ENCODE data around the gene PLEKHJ1.
A peak's percentile ranks its signal among the peaks of the same experiment; 100 is the strongest.
"Not testable (repeated sequence)": the region's sequence is repeated elsewhere in the genome, so short reads cannot be mapped to it uniquely, and the experiment has no call there.

The PLEKHJ1 gene, protein sequence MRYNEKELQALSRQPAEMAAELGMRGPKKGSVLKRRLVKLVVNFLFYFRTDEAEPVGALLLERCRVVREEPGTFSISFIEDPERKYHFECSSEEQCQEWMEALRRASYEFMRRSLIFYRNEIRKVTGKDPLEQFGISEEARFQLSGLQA

DNA sequence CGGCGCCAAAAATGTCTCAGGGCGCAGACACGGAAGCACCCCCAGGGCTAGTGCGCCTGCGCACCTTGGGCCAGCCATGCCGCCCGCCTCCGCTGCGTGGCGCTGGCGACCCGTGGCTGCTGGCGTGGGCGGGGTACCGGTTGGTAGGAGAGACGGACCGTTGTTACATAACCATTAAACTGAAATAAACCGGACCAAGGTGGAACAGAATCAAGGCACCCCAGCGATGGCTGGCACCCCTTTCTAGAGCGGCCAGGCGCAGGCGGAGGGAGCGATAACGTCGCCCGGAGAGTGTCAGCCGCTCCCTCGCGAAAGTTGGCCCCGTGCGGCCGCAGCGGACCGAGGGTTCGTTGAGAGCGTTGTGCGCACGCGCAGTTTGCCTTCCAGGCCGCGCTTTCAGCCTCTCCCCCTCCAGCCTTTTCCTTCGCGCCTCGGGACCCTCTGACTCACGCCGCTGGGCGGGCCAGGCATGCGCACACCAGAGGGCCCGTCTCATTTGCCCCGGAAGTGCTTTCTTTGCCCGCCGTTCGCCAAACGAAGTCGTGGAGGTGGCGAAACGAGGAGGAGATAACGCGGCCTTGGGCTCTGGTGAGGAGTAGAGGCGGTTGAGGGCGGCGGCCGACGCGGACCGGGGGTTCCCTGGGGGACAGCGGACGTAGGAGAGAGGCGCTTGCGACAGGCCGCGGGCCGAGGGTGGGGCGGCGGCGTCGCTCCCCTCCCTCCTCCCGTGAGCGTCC, at the start of gene PLEKHJ1, which contains the start of gene SF3A2:
Gene PLEKHJ1 (minus strand): TSS at position 16 of the 737 bp plus-strand sequence. CDS start 81 bp downstream, outside the sequence.
Gene SF3A2 (plus strand): TSS at position 511 of the 737 bp plus-strand sequence. CDS start 6,595 bp downstream, outside the sequence.
- DNase-seq (ENCODE audit: low spot score), result peak; percentile 99

DNA sequence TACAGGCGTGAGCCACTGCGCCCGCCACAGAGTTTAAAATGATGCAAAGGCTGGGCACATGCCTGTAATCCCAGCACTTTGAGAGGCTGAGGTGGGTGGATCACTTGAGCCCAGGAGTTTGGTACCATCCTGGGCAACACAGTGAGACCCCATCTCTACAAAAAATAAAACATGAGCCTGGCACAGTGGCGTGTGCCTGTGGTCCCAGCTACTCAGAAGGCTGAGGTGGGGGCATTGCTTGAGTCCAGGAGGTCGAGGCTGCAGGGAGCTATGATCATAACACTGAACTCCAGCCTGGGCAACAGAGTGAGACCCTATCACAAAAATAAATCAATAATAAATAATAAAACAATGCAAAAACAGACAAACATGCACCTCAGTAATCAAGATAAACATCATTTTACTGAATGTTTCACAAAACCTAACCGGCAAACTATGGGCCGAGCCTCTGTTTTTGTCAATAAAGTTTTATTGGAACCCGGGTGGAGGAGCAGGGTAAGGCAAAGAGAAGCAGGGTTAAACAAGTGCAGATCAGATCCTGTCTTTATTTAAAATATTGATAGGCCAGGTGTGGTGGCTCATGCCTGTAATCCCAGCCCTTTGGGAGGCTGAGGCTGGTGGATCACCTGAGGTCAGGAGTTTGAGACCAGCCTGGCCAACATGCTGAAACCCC, 47.8 kb upstream of the PLEKHJ1 start:
- DNase-seq (ENCODE audit: low spot score), result no peak

DNA sequence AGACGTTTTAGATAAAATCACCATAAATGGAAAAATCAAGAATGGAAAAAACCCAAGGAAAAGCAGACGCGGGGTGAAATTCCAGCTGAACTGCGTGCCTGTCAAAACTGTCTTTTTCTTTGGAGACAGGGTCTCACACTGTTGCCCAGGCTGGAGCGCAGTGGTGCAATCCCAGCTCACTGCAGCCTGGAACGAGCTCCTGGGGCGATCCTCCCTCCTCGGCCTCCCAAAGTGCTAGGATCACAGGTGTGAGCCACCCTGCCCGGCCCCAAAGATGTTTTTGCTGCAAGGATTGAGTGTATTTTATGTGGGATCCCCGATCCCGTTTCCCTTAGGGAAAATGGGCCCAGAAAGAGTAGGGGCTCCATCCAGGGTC, 46.7 kb upstream of the PLEKHJ1 start:
- DNase-seq (ENCODE audit: low spot score), result no peak

DNA sequence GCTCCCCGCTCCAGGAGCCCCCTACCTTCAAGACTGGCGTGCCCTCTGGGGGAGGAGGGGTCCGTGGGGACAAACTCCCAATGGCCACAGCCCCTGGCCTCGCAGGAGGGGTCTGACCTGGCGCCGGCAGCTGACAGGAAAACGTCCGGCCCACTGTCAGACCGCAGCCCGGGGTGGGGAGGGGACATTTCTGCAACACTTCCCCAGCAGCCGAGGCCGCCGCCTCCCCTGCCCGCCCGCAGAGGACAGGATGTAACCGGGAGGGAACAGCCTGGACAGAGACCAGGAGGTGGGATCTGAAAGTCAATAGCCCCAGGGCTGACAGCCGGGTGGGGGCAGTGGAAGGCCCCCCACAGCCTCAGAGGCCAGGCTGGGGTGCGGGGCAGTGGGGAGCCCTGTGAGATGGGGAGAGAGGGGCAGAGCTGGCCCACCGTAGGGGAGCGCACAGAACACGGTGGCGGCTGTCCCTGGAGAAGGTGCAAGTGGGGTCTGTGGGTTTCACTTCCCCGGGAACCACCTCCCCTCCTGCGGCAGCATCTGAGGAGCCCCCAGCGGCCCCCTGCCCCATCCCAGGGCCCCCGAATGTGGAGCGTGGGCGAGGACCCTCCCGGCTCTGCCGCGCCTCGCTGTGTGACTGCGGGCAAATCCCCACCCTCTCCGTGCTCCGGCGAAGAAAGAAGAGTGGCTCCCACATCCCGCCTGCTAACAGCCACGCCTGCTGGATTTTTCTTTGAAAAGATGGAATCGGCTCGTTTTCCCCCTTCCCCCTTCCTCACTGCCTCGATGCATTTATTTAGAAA, 46.1 kb upstream of the PLEKHJ1 start, which contains the start of gene PEAK3:
Gene PEAK3 (minus strand): TSS at position 114 of the 800 bp plus-strand sequence. CDS start 1,244 bp downstream, outside the sequence.
- no peak for DNase-seq (ENCODE audit: low spot score)

DNA sequence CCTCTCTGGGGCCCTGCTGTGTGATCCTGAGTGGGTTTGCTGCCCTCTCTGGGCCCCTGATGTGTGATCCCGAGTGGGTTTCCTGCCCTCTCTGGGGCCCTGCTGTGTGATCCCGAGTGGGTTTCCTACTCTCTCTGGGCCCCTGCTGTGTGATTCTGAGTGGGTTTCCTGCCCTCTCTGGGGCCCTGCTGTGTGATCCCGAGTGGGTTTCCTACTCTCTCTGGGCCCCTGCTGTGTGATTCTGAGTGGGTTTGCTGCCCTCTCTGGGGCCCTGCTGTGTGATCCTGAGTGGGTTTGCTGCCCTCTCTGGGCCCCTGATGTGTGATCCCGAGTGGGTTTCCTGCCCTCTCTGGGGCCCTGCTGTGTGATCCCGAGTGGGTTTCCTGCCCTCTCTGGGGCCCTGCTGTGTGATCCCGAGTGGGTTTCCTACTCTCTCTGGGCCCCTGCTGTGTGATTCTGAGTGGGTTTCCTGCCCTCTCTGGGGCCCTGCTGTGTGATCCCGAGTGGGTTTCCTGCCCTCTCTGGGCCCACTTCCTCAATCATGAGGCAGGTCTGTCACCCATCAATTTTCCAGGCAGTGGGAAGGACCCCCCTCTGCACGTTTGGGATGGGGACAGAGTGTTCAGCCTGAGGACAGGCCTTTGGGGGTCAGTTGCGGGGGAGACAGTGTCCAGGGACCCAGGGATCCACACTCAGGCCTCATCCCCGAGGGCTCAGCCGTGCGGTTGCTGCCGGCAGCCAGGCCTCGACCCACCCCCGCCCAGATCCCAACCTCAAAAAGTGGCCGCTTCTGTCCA, 45.3 kb upstream of the PLEKHJ1 start:
- DNase-seq (ENCODE audit: low spot score), result not testable (repeated sequence)

DNA sequence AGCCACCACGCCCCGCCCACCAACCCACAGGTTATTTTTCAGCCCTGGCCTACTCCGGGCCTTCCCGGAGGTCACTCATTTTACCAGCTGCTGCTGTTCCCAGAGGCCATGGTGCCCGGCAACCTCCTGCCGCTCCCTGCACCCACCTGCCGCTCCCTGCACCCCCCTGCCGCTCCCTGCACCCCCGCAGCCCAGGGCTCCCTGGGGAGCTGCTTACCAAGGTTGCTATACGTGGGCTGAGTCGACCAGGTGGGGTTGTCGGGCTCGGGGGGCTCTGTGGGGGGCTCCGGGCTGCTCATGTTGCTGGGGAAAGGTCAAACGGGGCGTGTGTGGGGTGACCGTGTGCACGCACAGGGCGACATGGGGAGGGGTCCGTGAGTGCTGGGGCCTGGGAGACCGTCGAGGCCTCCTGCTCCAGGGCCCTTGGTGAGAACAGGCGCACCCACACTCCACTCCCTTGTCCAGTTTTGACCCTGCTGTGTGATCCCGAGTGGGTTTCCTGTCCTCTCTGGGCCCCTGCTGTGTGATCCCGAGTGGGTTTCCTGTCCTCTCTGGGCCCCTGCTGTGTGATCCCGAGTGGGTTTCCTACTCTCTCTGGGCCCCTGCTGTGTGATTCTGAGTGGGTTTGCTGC, 44.6 kb upstream of the PLEKHJ1 start:
- DNase-seq (ENCODE audit: low spot score), result no peak

DNA sequence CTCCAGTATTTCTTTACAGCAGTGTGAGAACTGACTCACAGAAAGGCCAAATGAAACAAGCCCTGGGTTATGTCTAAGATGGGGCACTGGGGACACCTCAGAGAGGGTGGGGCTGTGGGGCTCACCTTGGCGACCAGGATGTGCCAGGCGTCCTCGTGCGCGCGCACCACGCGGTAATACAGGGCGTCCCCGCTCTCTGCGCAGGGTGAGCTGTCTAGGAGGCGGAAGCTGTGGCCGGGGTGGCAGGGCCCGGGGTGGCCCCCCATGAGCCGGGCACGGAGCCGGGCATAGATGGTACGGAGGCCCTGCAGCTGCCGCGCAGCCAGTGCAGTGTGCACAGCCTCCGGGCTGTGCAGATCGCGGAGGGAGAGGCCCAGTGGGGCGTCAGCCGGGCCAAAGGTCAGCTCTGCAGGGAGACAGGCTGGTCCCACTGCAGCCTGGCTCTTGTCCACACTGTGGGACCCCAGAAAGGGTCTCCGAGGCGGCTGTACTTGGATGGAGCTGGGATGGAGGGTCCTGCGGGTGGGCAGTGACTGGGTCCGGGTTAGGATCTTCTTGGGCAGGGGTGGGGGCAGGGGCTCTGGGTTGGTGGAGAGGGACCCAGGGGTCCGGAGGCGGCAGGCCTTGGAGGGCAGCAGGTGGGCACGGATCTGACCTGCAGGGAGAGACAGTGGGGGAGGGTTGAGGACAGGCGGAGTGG, 42.5 kb upstream of the PLEKHJ1 start:
- no peak for DNase-seq (ENCODE audit: low spot score)

DNA sequence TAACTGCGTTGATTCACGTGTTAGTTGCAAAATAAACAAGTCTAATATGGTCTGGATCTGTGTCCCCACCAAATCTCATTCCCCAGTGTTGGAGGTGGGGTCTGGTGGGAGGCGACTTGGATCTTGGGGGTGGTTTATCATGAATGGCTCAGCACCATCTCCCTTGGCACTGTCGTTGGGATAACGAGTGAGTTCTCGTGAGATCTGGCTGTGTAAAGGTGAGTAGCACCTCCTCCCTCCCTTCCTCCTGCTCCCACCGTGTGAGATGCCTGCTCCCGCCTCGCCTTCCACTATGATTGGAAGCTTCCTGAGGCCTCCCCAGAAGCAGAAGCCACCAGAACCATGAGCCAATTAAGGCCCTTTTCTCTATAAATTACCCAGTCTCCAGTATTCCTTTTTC, 41.0 kb upstream of the PLEKHJ1 start:
- no peak for DNase-seq (ENCODE audit: low spot score)

DNA sequence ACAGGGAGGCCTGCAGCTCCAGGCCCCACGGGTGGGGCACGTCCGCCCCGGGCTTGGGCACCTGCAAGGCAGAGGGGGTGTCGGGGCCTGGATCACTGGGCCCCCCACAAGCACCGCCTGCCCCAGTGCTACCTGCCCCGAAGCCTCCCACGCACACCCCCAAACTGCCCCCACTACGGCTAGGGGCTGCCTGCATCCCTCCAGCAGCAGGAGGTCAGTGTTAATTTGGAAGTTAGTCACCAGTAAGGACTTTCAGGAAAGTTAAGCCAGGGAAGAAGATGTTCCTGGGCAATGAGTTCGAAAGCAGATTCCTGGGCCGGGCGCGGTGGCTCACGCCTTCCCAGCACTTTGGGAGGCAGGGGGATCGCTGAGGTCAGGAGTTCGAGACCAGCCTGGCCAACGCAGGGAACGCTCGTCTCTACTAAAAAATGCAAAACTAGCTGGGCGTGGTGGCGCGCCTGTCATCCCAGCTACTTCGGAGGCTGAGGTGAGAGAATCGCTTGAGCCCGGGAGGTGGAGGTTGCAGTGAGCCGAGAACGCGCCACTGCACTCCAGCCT, 40.4 kb upstream of the PLEKHJ1 start:
- DNase-seq (ENCODE audit: low spot score), result no peak

DNA sequence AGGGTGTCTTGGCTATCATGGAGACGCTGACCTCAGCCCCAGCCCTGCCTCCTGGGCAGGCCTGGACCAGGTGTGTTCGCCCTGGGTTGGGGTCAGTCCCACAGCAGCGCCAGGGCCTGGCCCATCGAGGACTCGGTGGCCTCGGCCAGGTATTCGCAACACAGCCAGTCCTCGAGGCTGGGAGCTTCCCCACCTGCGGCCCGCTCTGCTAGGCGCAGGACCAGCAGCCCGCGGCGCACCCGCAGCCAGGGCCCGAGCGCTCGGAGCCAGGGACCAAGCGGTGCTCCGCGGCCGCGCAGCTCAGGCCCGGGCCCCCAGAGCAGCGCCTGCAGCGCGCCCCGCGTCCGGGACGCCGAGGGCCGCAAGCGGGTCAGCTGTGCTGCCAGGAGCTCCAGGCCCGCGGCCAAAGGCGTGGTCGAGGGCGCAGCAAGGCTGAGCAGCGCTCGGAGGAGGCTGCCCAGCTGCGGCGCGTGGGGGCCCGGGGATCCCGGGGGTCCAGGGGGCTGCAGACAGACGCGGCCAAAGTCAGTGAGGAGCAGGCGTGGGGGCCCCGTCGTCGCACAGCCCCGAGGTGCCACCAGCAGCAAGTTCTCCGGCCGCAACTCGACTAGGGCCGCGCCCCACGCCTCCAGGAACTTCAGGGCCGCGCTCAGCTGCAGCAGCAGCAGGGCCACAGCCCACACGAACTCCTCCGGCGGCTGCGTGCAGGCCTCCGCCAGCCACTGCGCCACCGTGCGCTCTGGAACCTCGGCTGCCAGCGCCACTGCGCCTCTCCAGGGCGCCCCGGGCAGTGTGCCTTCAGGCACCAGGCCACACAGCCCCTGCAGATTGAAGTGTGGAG, 39.7 kb upstream of the PLEKHJ1 start:
- no peak for DNase-seq (ENCODE audit: low spot score)

DNA sequence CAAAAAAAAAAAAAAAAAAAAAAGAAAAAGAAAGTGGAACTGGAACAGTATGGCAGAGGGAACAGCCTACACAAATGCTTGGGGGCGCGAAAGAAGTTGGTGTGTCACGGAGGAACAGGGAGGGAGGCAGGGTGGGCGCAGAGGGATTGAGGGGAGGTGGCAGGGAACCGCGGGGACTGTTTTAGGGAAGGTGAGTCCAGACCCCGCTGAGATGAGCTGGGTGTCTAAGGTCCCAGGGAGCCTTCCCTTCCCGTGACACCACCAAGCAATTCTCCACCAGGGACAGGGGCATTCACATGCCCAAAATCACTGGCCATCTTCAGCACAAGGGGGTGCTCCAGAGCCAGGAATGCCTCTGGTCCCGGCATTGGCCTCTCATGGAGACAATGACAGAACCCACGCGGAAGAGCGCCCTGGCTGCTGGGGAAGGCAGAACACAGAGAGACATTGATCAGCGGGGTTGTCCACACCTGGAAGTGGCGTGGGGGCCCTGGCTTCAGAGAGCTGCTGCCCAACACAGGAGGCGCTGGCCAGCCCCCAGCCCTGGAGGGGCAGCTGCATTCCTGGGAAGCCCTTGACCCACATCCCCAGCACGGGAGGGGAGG, 38.9 kb upstream of the PLEKHJ1 start:
- DNase-seq (ENCODE audit: low spot score), result peak; percentile 60

DNA sequence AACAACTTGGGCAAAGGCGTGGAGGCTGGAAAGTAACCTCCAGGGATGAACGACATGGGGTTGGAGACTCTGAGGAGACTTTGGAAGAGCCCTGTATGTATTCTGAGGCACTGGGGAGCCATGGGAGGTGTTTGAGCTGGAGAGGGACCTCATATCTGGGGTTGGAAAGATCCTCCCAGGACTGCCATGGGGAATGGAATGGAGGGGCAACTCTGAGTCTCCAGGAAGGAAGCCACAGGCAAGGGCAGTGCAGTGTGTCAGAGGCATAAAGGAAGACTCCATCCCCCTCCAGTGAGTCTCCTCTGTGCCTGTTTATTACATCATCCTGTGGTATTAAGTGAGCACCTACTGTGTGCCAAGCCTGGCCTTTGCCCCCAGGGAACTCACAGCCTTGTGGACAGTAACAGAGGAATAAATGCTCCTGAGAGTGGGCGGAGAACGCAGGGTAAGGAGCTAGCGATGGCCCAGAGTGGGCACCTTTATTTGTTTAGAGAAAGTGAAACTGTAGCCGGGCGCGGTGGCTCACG, 38.1 kb upstream of the PLEKHJ1 start:
- DNase-seq (ENCODE audit: low spot score), result no peak

DNA sequence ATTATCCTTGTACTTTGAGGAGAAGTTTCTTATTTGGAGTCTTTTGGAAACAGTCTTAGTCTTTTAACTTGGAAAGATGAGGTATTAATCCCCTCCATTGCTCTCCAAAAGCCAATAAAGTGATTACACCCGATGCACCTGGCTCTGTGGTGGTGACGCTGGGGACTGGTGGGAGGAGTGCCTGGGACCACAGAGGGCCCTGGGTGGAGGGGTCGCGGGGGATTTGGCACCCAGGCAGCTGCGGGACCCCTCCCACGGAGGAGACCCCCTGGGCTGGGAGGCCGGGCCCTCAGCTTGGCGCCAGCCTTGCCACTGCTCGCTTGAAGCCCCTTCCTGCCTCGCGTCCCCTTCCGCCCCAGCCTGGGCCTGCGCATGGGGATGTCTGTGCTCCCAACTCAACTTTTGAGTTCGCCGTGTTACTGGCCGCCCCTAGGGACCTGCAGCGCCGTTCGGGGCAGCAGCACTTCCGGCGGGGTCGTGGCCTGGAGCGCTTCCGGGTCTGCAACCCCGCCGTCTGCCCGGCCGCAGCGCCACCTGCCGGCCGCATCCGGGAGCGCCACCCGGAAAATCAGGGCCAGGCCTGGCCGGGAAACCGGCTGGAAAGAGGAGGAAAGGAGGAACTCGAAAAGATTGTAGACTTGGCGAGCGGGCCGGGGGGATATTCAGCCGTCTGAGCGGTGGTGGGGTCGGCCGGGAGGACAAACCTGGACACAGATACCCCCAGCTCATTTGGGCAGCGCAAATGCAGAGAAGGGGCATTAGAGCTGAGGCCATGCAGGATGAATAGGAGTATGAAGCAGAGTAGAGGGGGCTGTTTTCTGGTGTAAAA, 37.4 kb upstream of the PLEKHJ1 start:
- DNase-seq (ENCODE audit: low spot score), result peak; percentile 76

DNA sequence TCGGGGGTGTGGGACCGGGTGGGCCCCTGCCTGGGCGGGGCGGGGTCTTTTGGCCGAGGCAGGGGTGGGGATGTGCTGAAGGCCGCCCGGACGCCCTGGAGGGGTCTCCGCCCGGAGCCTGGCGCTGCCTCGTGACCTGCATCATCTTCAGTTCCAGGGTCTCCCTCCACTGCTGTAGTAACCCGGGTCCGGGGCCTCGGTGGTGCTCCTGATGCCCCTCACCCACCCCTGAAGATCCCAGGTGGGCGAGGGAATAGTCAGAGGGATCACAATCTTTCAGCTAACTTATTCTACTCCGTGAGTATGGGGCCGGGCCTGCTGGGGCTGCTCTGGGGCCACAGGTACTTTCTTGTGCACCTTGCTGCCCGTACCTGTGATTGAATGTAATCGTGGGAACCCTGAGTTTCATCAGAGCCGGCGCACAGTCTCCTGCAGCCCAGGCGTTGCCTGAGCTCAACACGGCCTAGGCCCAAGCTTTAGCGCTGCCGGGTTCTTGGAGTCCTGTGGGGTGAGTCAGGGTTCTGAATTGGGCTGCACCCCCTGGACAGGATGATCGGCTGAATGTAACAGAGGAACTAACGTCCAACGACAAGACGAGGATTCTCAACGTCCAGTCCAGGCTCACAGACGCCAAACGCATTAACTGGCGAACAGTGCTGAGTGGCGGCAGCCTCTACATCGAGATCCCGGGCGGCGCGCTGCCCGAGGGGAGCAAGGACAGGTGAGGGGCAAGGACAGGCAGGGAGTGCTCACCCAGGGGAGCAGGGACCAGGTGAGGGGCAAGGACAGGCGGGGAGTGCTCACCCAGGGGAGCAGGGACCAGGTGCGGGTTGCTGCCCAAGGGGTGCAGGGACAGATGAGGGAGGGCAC, 35.3 kb upstream of the PLEKHJ1 start:
- DNase-seq (ENCODE audit: low spot score), result peak; percentile 60

DNA sequence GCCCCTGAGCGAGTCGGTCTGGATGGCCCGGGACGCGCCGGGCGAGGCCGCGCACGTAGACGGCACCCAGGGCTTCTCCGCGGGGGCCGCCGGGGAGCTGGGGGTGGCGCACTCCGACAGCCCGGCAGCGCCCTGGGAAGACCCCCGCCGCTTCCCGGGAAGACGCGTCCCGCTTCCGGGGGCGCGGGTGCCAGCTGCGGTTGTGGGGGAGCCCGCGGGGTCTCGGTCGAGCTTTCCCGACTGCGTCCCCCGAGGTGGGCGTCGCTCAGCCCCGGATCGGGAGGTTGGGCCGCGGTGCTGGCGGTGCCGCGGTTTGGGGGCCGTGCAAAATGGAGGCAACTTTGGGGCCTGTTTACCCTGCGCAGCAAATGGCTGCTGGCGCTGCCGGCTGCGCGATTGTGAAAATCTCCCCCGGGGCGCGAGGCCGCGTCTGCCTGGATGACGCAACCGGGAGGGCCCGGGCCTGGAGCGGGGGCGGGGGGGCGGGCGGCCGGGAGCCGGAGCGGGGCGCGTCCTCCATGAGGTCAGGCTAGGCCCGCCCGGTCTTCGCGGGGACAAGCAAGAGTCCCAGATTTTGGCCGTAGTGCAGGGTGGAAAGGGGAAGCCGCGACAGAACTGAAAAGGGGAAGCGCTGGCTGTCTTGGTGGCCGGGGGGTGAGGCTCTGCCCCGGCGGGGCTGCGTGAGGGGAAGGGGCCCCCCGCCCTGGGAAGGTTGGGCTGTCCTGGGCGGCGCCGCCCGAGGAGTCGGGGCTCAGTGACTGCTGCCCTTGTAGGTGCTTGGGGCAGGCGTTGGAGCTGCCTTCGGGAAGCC, 34.5 kb upstream of the PLEKHJ1 start:
- DNase-seq (ENCODE audit: low spot score), result peak; percentile 80

DNA sequence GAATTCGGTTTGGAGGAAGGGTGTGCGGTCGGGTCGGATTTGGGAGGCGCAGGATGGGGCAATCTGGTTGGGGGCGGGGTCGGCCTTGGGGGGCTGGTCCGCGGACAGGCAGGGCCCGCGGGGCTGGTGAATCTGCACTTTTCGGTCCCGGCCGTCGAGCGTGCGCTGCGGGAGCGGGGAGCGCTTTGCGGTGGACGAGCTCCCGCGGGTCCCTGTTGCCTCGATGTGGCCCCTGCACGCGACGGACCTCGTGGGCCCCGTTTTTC, 34.0 kb upstream of the PLEKHJ1 start:
- peak; percentile 71 for DNase-seq (ENCODE audit: low spot score)

All from hematopoietic multipotent progenitor cell treated with erythropoietin and hydrocortisone succinate and interleukin-3 and kit ligand, for 17 days (in vitro differentiated cells).